Measurements from ENCODE around the gene RNF213. TPM values are rescaled to one million over a fixed set of nuclear protein-coding genes. Genes with fewer than 3 reads are reported as not detected.
A peak's percentile ranks its signal among the peaks of the same experiment; 100 is the strongest.

RNF213 gene
- total RNA-seq, 6 experiments from 2014 or later, result 59.1 to 87.7 (median 73.0) TPM

- intact Hi-C loops (cut with DNase I), result no loop called here
- ATAC-seq (no peak), DNase-seq (no peak)
- 35% methylated on average over 22 of the region's 26 CpGs for WGBS (ENCODE audit: insufficient coverage, low coverage, low lambda C conversion rate, missing lambda C conversion rate)
- Histone ChIP-seq H3K9me3 (no peaks in the 10 kb centered on the region), H3K27me3 (no peaks in the 10 kb centered on the region), H3K27ac (no peak overlapping the region), H3K36me3 (no peaks in the 10 kb centered on the region), H3K4me3 (peak overlapping the region; percentile 87 to 97 (median 88)), H3K4me1 (peaks cover 0 to 15% (median 4%) of the 10 kb centered on the region in 4 donors)
- TF ChIP-seq POLR2A (IDR thresholded peaks at IDR 0.05) (no peak), CTCF (IDR thresholded peaks at IDR 0.05) (no peak)
Observed at GRCh38 chr17:80413771-80414507, 153.3 kb downstream of the RNF213 start.

DNA sequence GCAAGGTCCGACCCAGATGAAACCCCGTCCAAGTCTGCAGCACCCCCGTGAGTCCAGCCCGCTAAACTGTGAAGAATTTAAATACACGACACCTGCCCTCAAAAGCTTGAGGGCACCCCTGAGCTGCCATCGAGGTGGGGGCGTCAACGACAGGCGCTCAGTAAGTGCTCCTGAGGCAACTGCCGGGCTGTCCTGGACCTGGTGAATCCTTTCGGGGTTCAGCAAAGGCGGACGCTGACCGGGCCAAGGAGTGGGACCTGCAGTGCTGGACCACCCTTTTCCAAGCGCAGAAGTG lies 153.8 kb downstream of the RNF213 start:
- Histone ChIP-seq H3K4me1 (peaks cover 0 to 13% (median 4%) of the 10 kb centered on the region in 4 donors), H3K27ac (peak overlapping the region in 1 of 3 donors; percentile 98), H3K36me3 (peaks cover 0 to 2% (median 0%) of the 10 kb centered on the region in 4 donors), H3K27me3 (no peaks in the 10 kb centered on the region), H3K9me3 (no peaks in the 10 kb centered on the region), H3K4me3 (peak overlapping the region; percentile 87 to 97 (median 88))
- intact Hi-C loops (cut with DNase I), result no loop called here
- DNase-seq, result no peak
- WGBS (ENCODE audit: insufficient coverage, low coverage, low lambda C conversion rate, missing lambda C conversion rate), result 4% methylated on average over 5 of the region's 15 CpGs
- TF ChIP-seq CTCF (IDR thresholded peaks at IDR 0.05) (no peak), POLR2A (IDR thresholded peaks at IDR 0.05) (no peak)
- ATAC-seq, result peak in 1 of 4 donors; percentile 6

GRCh38 chr17:80414803-80415625 lies 154.4 kb downstream of the RNF213 start, which contains the start of gene ENDOV:
Gene ENDOV, plus strand, starts transcription at chr17:80415167. Its CDS starts 28 bp downstream, at chr17:80415195.
- Histone ChIP-seq H3K9me3 (no peaks in the 10 kb centered on the region), H3K4me1 (peaks cover 0 to 13% (median 4%) of the 10 kb centered on the region in 4 donors), H3K36me3 (peaks cover 0 to 2% (median 0%) of the 10 kb centered on the region in 4 donors), H3K27ac (peak within 1 kb of the TSS; percentile 94 to 98 (median 97)), H3K4me3 (peak within 1 kb of the TSS; percentile 87 to 97 (median 88)), H3K27me3 (no peaks in the 10 kb centered on the region)
- intact Hi-C loops (cut with DNase I), result no loop called here
- peak in 1 of 4 donors; percentile 11 for TF ChIP-seq CTCF (IDR thresholded peaks at IDR 0.05)
- peak; percentile 65 for TF ChIP-seq POLR2A (IDR thresholded peaks at IDR 0.05)
- WGBS (ENCODE audit: insufficient coverage, low coverage, low lambda C conversion rate, missing lambda C conversion rate), result 0% methylated on average over 1 of the region's 97 CpGs
- DNase-seq (peak; percentile 96 to 97 (median 97)), ATAC-seq (peak; percentile 94 to 95 (median 94))

DNA sequence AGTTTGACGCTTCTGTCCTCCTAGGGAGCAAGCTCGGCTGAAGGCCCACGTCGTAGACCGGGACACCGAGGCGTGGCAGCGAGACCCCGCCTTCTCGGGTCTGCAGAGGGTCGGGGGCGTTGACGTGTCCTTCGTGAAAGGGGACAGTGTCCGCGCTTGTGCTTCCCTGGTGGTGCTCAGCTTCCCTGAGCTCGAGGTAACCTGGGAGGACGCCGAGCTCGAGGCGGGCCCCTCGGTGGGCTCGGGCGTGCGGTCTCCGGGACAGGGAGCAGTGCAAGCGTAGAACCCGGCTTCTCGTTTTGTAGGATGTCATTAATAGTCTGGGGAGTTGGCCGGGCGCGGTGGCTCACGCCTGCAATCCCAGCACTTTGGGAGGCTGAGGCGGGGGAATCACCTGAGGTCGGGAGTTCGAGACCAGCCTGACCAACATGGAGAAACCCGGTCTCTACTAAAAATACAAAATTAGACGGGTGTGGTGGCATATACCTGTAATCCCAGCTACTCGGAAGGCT lies 155.0 kb downstream of the RNF213 start:
- peaks cover 0 to 13% (median 4%) of the 10 kb centered on the region in 4 donors for H3K4me1 ChIP-seq
- H3K9me3 ChIP-seq, result no peaks in the 10 kb centered on the region
- 0% methylated on average over 11 of the region's 39 CpGs for WGBS (ENCODE audit: insufficient coverage, low coverage, low lambda C conversion rate, missing lambda C conversion rate)
- no peak for TF ChIP-seq POLR2A (IDR thresholded peaks at IDR 0.05)
- TF ChIP-seq CTCF (IDR thresholded peaks at IDR 0.05), result no peak
- DNase-seq (peak in 1 of 3 donors; percentile 20), ATAC-seq (no peak)
- no peaks in the 10 kb centered on the region for H3K27me3 ChIP-seq
- peak overlapping the region; percentile 94 to 98 (median 97) for H3K27ac ChIP-seq
- intact Hi-C loops (cut with DNase I), result no loop called here
- H3K36me3 ChIP-seq, result peaks cover 0 to 2% (median 0%) of the 10 kb centered on the region in 4 donors
- H3K4me3 ChIP-seq, result peak overlapping the region; percentile 87 to 97 (median 88)
